Suprapubic skin (tissue), 3 donors: Measurements from ENCODE around the gene BTN3A1.

Experiments used
- CTCF ChIP-seq, 2 donors: fragments of 200-600 bp in 1 of 2; fragments of 450-650 bp in 1 of 2; sonication (generic) in 1 of 2; IDR thresholded peaks; one replicate each; pipeline ENCODE4 v1.5.1; 2016 to 2019; ENCODE audit warnings: antibody characterized with exemption in 2 of 2, mild to moderate bottlenecking in 1 of 2, moderate library complexity in 1 of 2
- EP300 ChIP-seq: sonication (generic); formaldehyde crosslinking; IDR thresholded peaks from one replicate; pipeline ENCODE4 v1.6.1; 2017; ENCODE audit warnings: antibody characterized with exemption
- POLR2A ChIP-seq, 2 donors: fragments of 450-650 bp; IDR thresholded peaks; one replicate each; pipeline ENCODE4 v1.6.1; 2017; ENCODE audit warnings: antibody characterized with exemption in 2 of 2, mild to moderate bottlenecking in 2 of 2, moderate library complexity in 2 of 2

GRCh38 chr6:26367114-26367513 lies 35.0 kb upstream of the BTN3A1 start:
- TF ChIP-seq CTCF (IDR thresholded peaks at IDR 0.05): no peak
- no peak for TF ChIP-seq POLR2A (IDR thresholded peaks at IDR 0.05)
- no peak for TF ChIP-seq EP300
